ENCODE data around the gene IRF8.
"Not testable (repeated sequence)": the region's sequence is repeated elsewhere in the genome, so short reads cannot be mapped to it uniquely, and the experiment has no call there.

Gene IRF8

GRCh38 chr16:85898521-85899442 is at the start of gene IRF8:
Gene IRF8 (plus strand): TSS chr16:85899162. CDS start chr16:85903016, 3,854 bp downstream.
- peak; percentile 72 to 84 for DNase-seq

- no peak for DNase-seq
Measured at GRCh38 chr16:85849388-85849787, 49.6 kb upstream of the IRF8 start.

GRCh38 chr16:85850344-85850880 is 48.5 kb upstream of the IRF8 start:
- no peak for DNase-seq

- DNase-seq, result no peak
Measured at GRCh38 chr16:85851034-85851785, 47.8 kb upstream of the IRF8 start.

GRCh38 chr16:85853547-85854545 is 45.1 kb upstream of the IRF8 start:
- no peak for DNase-seq

- DNase-seq, result no peak
Measured at GRCh38 chr16:85854935-85855334, 44.0 kb upstream of the IRF8 start.

- DNase-seq, result no peak
Measured at GRCh38 chr16:85856079-85856478, 42.9 kb upstream of the IRF8 start.

GRCh38 chr16:85856585-85856984 is 42.4 kb upstream of the IRF8 start:
- no peak for DNase-seq

- DNase-seq, result no peak
Measured at GRCh38 chr16:85857406-85857805, 41.6 kb upstream of the IRF8 start.

GRCh38 chr16:85858571-85858970 is 40.4 kb upstream of the IRF8 start:
- not testable (repeated sequence) for DNase-seq

GRCh38 chr16:85858984-85859817 is 39.8 kb upstream of the IRF8 start:
- DNase-seq, result no peak

GRCh38 chr16:85859818-85860125 is 39.2 kb upstream of the IRF8 start:
- no peak for DNase-seq

GRCh38 chr16:85860413-85861094 is 38.4 kb upstream of the IRF8 start:
- peak in 1 of 2 donors; percentile 38 for DNase-seq

GRCh38 chr16:85861095-85861825 is 37.7 kb upstream of the IRF8 start:
- no peak for DNase-seq

GRCh38 chr16:85862476-85863383 is 36.2 kb upstream of the IRF8 start:
- DNase-seq, result no peak

GRCh38 chr16:85863384-85863774 is 35.6 kb upstream of the IRF8 start:
- DNase-seq, result no peak

- no peak for DNase-seq
Measured at GRCh38 chr16:85864965-85865364, 34.0 kb upstream of the IRF8 start.

GRCh38 chr16:85867189-85867588 is 31.8 kb upstream of the IRF8 start:
- no peak for DNase-seq

- DNase-seq, result no peak
Measured at GRCh38 chr16:85868495-85868894, 30.5 kb upstream of the IRF8 start.
